Measurements from ENCODE around the gene LYZL4.

- TF ChIP-seq CTCF (IDR thresholded peaks at IDR 0.05) (no peak), POLR2AphosphoS5 (IDR thresholded peaks at IDR 0.05) (no peak), POLR2A (IDR thresholded peaks at IDR 0.05) (no peak)
Measured at GRCh38 chr3:42451546-42452230, 41.3 kb upstream of the LYZL4 start.

All from breast epithelium (tissue), 3 donors.